ENCODE data around the gene WDR33. TPM values are rescaled to one million over a fixed set of nuclear protein-coding genes. Genes with fewer than 3 reads are reported as not detected.
A peak's percentile ranks its signal among the peaks of the same experiment; 100 is the strongest.

Gene WDR33
- total and polyA plus RNA-seq, 2 donors from 2014 or later: 19.8 to 60.2 TPM

- H3K27me3 ChIP-seq (ENCODE audit: control insufficient read depth, insufficient read depth, low read length): no peaks in the 10 kb centered on the region
- H3K4me3 ChIP-seq (ENCODE audit: low read length in 3 of 3): peak overlapping the region in 2 of 3 donors; percentile 5 to 35
- no peaks in the 10 kb centered on the region for H3K36me3 ChIP-seq (ENCODE audit: control insufficient read depth in 2 of 3, insufficient read depth in 3 of 3, low read length in 3 of 3)
- H3K4me1 ChIP-seq (ENCODE audit: control insufficient read depth in 2 of 3, insufficient read depth in 2 of 3, low read depth in 1 of 3, low read length in 3 of 3): peaks cover 0 to 13% (median 6%) of the 10 kb centered on the region in 3 donors
- H3K9me3 ChIP-seq (ENCODE audit: control insufficient read depth in 2 of 3, insufficient read depth in 1 of 3, low read length in 3 of 3): no peaks in the 10 kb centered on the region
- intact Hi-C loops (cut with DNase I): no loop called here
- TF ChIP-seq, protein P1, sequence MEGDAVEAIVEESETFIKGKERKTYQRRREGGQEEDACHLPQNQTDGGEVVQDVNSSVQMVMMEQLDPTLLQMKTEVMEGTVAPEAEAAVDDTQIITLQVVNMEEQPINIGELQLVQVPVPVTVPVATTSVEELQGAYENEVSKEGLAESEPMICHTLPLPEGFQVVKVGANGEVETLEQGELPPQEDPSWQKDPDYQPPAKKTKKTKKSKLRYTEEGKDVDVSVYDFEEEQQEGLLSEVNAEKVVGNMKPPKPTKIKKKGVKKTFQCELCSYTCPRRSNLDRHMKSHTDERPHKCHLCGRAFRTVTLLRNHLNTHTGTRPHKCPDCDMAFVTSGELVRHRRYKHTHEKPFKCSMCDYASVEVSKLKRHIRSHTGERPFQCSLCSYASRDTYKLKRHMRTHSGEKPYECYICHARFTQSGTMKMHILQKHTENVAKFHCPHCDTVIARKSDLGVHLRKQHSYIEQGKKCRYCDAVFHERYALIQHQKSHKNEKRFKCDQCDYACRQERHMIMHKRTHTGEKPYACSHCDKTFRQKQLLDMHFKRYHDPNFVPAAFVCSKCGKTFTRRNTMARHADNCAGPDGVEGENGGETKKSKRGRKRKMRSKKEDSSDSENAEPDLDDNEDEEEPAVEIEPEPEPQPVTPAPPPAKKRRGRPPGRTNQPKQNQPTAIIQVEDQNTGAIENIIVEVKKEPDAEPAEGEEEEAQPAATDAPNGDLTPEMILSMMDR (IDR thresholded peaks at IDR 0.05; ENCODE audit: borderline replicate concordance, extremely low read depth, insufficient read depth): no peak
- DNase-seq (no peak), FAIRE-seq (no peak)
- H3K9ac ChIP-seq (ENCODE audit: low read length in 3 of 3): peak overlapping the region in 1 of 3 donors; percentile 22
- H3K27ac ChIP-seq (ENCODE audit: low read depth in 2 of 2, low read length in 2 of 2): peak overlapping the region in 1 of 2 donors; percentile 34
Measured at GRCh38 chr2:127733113-127733815, 77.7 kb downstream of the WDR33 start.

GRCh38 chr2:127726158-127726880 is 84.7 kb downstream of the WDR33 start:
- H3K9ac ChIP-seq (ENCODE audit: low read length in 3 of 3): no peak overlapping the region
- DNase-seq (no peak), FAIRE-seq (no peak)
- H3K4me1 ChIP-seq (ENCODE audit: control insufficient read depth in 2 of 3, insufficient read depth in 2 of 3, low read depth in 1 of 3, low read length in 3 of 3): no peaks in the 10 kb centered on the region
- no peaks in the 10 kb centered on the region for H3K27me3 ChIP-seq (ENCODE audit: control insufficient read depth, insufficient read depth, low read length)
- no peak overlapping the region for H3K27ac ChIP-seq (ENCODE audit: low read depth in 2 of 2, low read length in 2 of 2)
- H3K4me3 ChIP-seq (ENCODE audit: low read length in 3 of 3): no peak overlapping the region
- H3K9me3 ChIP-seq (ENCODE audit: control insufficient read depth in 2 of 3, insufficient read depth in 1 of 3, low read length in 3 of 3): no peaks in the 10 kb centered on the region
- intact Hi-C loops (cut with DNase I): no loop called here
- H3K36me3 ChIP-seq (ENCODE audit: control insufficient read depth in 2 of 3, insufficient read depth in 3 of 3, low read length in 3 of 3): peaks cover 0 to 10% (median 6%) of the 10 kb centered on the region in 3 donors
- TF ChIP-seq, protein P1 (IDR thresholded peaks at IDR 0.05; ENCODE audit: borderline replicate concordance, extremely low read depth, insufficient read depth): no peak

- Histone ChIP-seq H3K27ac (ENCODE audit: low read depth in 2 of 2, low read length in 2 of 2) (no peak overlapping the region), H3K9ac (ENCODE audit: low read length in 3 of 3) (no peak overlapping the region), H3K36me3 (ENCODE audit: control insufficient read depth in 2 of 3, insufficient read depth in 3 of 3, low read length in 3 of 3) (peaks cover 0 to 31% (median 8%) of the 10 kb centered on the region in 3 donors), H3K9me3 (ENCODE audit: control insufficient read depth in 2 of 3, insufficient read depth in 1 of 3, low read length in 3 of 3) (no peaks in the 10 kb centered on the region), H3K27me3 (ENCODE audit: control insufficient read depth, insufficient read depth, low read length) (no peaks in the 10 kb centered on the region), H3K4me3 (ENCODE audit: low read length in 3 of 3) (no peak overlapping the region), H3K4me1 (ENCODE audit: control insufficient read depth in 2 of 3, insufficient read depth in 2 of 3, low read depth in 1 of 3, low read length in 3 of 3) (no peaks in the 10 kb centered on the region)
- FAIRE-seq (peak; percentile 19), DNase-seq (no peak)
- intact Hi-C loops (cut with DNase I): no loop called here
- TF ChIP-seq, protein P1 (IDR thresholded peaks at IDR 0.05; ENCODE audit: borderline replicate concordance, extremely low read depth, insufficient read depth): no peak
Measured at GRCh38 chr2:127722807-127723206, 88.2 kb downstream of the WDR33 start.
